ENCODE results near the gene ABHD16A. TPM values are rescaled to one million over a fixed set of nuclear protein-coding genes. Genes with fewer than 3 reads are reported as not detected.

ABHD16A gene
- total RNA-seq, 1 experiment from 2014 or later, result 47.2 TPM

GRCh38 chr6:31741815-31742214, 38.7 kb upstream of the ABHD16A start:
- Histone ChIP-seq H3K9me3 (ENCODE audit: control insufficient read depth, insufficient read depth, low read depth, low read length) (no peaks in the 10 kb centered on the region), H3K4me1 (ENCODE audit: control insufficient read depth, insufficient read depth, low read length) (peaks cover 27% of the 10 kb centered on the region), H3K36me3 (ENCODE audit: control insufficient read depth, insufficient read depth, low read length) (no peaks in the 10 kb centered on the region), H3K4me3 (ENCODE audit: low read depth in 2 of 2, low read length in 2 of 2) (no peak overlapping the region), H3K27ac (ENCODE audit: low read length) (no peak overlapping the region), H3K27me3 (ENCODE audit: control insufficient read depth, insufficient read depth, low read length) (no peaks in the 10 kb centered on the region)
- BruUV-seq (replicated peaks), result TSS peak; percentile 32
- DNase-seq (ENCODE audit: low read depth, low spot score) (no peak), ATAC-seq (no peak)
- ChIA-PET POLR2A (interaction anchor here (0.5 to 0.6 kb wide), 2 partner anchors 61 to 897 kb away, joined by 7 to 11 read pairs; partner anchors contain the start of gene LY6G5C), CTCF (no interaction called here)
- no peak for TF ChIP-seq REST (IDR thresholded peaks at IDR 0.05; ENCODE audit: insufficient read depth in 1 of 2, low read depth in 2 of 2, low read length in 1 of 2)
- TF ChIP-seq SIN3A (IDR thresholded peaks at IDR 0.05; ENCODE audit: borderline replicate concordance, insufficient read depth, low read depth, low read length), result no peak
- TF ChIP-seq TCF7L2 (IDR thresholded peaks at IDR 0.05; ENCODE audit: low read depth, low read length), result no peak
- TF ChIP-seq POLR2AphosphoS5 (IDR thresholded peaks at IDR 0.05; ENCODE audit: low read depth, low read length), result no peak
- no peak for TF ChIP-seq CTCF (IDR thresholded peaks at IDR 0.05)
- intact Hi-C loops (cut with micrococcal nuclease; ENCODE audit: unreplicated experiment), result no loop called here
- in situ Hi-C loops (cut with HindIII; ENCODE audit: low pct_unique_long_range_greater_than_20kb, low sequenced_read_pairs), result no loop called here

GRCh38 chr6:31740397-31741223, 37.5 kb upstream of the ABHD16A start:
- DNase-seq (ENCODE audit: low read depth, low spot score), result no peak
- POLR2A ChIA-PET, result interaction anchor here (1.5 kb wide), 1 partner anchor 10 kb away, joined by 5 read pairs; no protein-coding TSS in a partner anchor
- BruUV-seq (replicated peaks), result no TSS peak
- TF ChIP-seq REST (IDR thresholded peaks at IDR 0.05; ENCODE audit: insufficient read depth in 1 of 2, low read depth in 2 of 2, low read length in 1 of 2), result peak in 1 of 2 experiments; percentile 43; a peak in 1 of 4 replicates
- TF ChIP-seq POLR2AphosphoS5 (IDR thresholded peaks at IDR 0.05; ENCODE audit: low read depth, low read length), result 0 out of 2 replicates have a peak, but pooled peaks have one; percentile 16
- TF ChIP-seq CTCF (IDR thresholded peaks at IDR 0.05), result no peak
- TF ChIP-seq TCF7L2 (IDR thresholded peaks at IDR 0.05; ENCODE audit: low read depth, low read length), result no peak
- TF ChIP-seq SIN3A (IDR thresholded peaks at IDR 0.05; ENCODE audit: borderline replicate concordance, insufficient read depth, low read depth, low read length), result no peak
- H3K27ac ChIP-seq (ENCODE audit: low read length), result peak overlapping the region; percentile 85
- CTCF ChIA-PET, result no interaction called here
- intact Hi-C loops (cut with micrococcal nuclease; ENCODE audit: unreplicated experiment), result no loop called here
- no peaks in the 10 kb centered on the region for H3K9me3 ChIP-seq (ENCODE audit: control insufficient read depth, insufficient read depth, low read depth, low read length)
- ATAC-seq, result no peak
- H3K36me3 ChIP-seq (ENCODE audit: control insufficient read depth, insufficient read depth, low read length), result peaks cover 4% of the 10 kb centered on the region; the same call in 1 of the 2 replicates
- peak overlapping the region; percentile 79 to 90 for H3K4me3 ChIP-seq (ENCODE audit: low read depth in 2 of 2, low read length in 2 of 2)
- in situ Hi-C loops (cut with HindIII; ENCODE audit: low pct_unique_long_range_greater_than_20kb, low sequenced_read_pairs), result no loop called here
- peaks cover 32% of the 10 kb centered on the region for H3K4me1 ChIP-seq (ENCODE audit: control insufficient read depth, insufficient read depth, low read length)
- no peaks in the 10 kb centered on the region for H3K27me3 ChIP-seq (ENCODE audit: control insufficient read depth, insufficient read depth, low read length)

Measured in Panc1 (cell line).